Trophoblast cell (in vitro differentiated cells and primary cell): ENCODE data around the gene TOX2.

Experiments
- DNase-seq, 2 donors: peaks; one replicate each; pipeline ENCODE4 v3.0.0-alpha.2; 2016
- H2AFZ ChIP-seq: 2 replicates; pipeline ENCODE4 v1.6.1; 2013; ENCODE audit warnings: low read length, moderate library complexity, mild to moderate bottlenecking; ENCODE audit not compliant: insufficient read depth, poor library complexity
- H2AK5ac ChIP-seq: 2 replicates; pipeline ENCODE4 v1.6.1; 2013; ENCODE audit warnings: mild to moderate bottlenecking, low read length
- H2BK120ac ChIP-seq: 2 replicates; pipeline ENCODE4 v1.6.1; 2013; ENCODE audit warnings: low read length, mild to moderate bottlenecking, moderate library complexity; ENCODE audit not compliant: insufficient read depth, poor library complexity
- H2BK12ac ChIP-seq: 2 replicates; pipeline ENCODE4 v1.6.1; 2013; ENCODE audit warnings: mild to moderate bottlenecking, low read length, moderate library complexity
- H2BK5ac ChIP-seq: 2 replicates; pipeline ENCODE4 v1.6.1; 2013; ENCODE audit warnings: low read length, low read depth, moderate library complexity, mild to moderate bottlenecking; ENCODE audit not compliant: poor library complexity
- H3K14ac ChIP-seq: 2 replicates; pipeline ENCODE4 v1.6.1; 2013; ENCODE audit warnings: mild to moderate bottlenecking, low read length
- H3K18ac ChIP-seq: 2 replicates; pipeline ENCODE4 v1.6.1; 2013; ENCODE audit warnings: mild to moderate bottlenecking, low read length
- H3K23ac ChIP-seq: 2 replicates; pipeline ENCODE4 v1.6.1; 2013; ENCODE audit warnings: low read length
- H3K27ac ChIP-seq: 2 replicates; pipeline ENCODE4 v1.5.1; 2013; ENCODE audit warnings: low read depth, mild to moderate bottlenecking, inconsistent platforms, low read length, moderate library complexity
- H3K27me3 ChIP-seq: 2 replicates; pipeline ENCODE4 v1.6.1; 2013; ENCODE audit warnings: inconsistent platforms, mild to moderate bottlenecking, low read length, moderate library complexity; ENCODE audit not compliant: insufficient read depth
- H3K36me3 ChIP-seq, 2 experiments: 1 replicate in 1 of 2; 2 replicates in 1 of 2; pipeline ENCODE4 v1.6.1; 2013; ENCODE audit warnings: low read length in 2 of 2, mild to moderate bottlenecking in 2 of 2, moderate library complexity in 1 of 2; ENCODE audit not compliant: insufficient read depth in 2 of 2, control insufficient read depth in 1 of 2
- H3K4ac ChIP-seq: 2 replicates; pipeline ENCODE4 v1.6.1; 2013; ENCODE audit warnings: low read depth, mild to moderate bottlenecking, low read length, moderate library complexity
- H3K4me1 ChIP-seq, 2 experiments: 1 replicate in 1 of 2; 2 replicates in 1 of 2; pipeline ENCODE4 v1.6.1; 2013; ENCODE audit warnings: low read length in 2 of 2, mild to moderate bottlenecking in 2 of 2, moderate library complexity in 1 of 2; ENCODE audit not compliant: insufficient read depth in 2 of 2, control insufficient read depth in 1 of 2
- H3K4me2 ChIP-seq: 2 replicates; pipeline ENCODE4 v1.6.1; 2013; ENCODE audit warnings: inconsistent platforms, mild to moderate bottlenecking, low read length, moderate library complexity
- H3K4me3 ChIP-seq: 2 replicates; pipeline ENCODE4 v1.5.1; 2013; ENCODE audit warnings: mild to moderate bottlenecking, low read depth, low read length, inconsistent platforms
- H3K79me1 ChIP-seq: one replicate; pipeline ENCODE4 v1.6.1; 2013; ENCODE audit warnings: low read length
- H3K79me2 ChIP-seq: 2 replicates; pipeline ENCODE4 v1.6.1; 2013; ENCODE audit warnings: low read length, mild to moderate bottlenecking; ENCODE audit not compliant: control insufficient read depth, insufficient read depth, poor library complexity
- H3K9ac ChIP-seq: 2 replicates; pipeline ENCODE4 v1.6.1; 2013; ENCODE audit warnings: mild to moderate bottlenecking, low read length
- H3K9me3 ChIP-seq: 2 replicates; pipeline ENCODE4 v1.6.1; 2013; ENCODE audit warnings: low read depth, mild to moderate bottlenecking, control low read depth, inconsistent platforms, low read length; ENCODE audit not compliant: insufficient read depth
- H4K12ac ChIP-seq: 2 replicates; pipeline ENCODE4 v1.6.1; 2013; ENCODE audit warnings: low read depth, mild to moderate bottlenecking, low read length, moderate library complexity
- H4K8ac ChIP-seq: 2 replicates; pipeline ENCODE4 v1.6.1; 2013; ENCODE audit warnings: low read depth, mild to moderate bottlenecking, low read length, moderate library complexity
- H4K91ac ChIP-seq: one replicate; pipeline ENCODE4 v1.6.1; 2013; ENCODE audit warnings: low read depth, mild to moderate bottlenecking, low read length, moderate library complexity
- WGBS: extraction: QIAGEN DNeasy Blood & Tissue Kit; methylation state at CpG from one replicate; pipeline ENCODE4 v1.1.7; 2013; ENCODE audit warnings: missing lambda C conversion rate; ENCODE audit not compliant: insufficient read length, insufficient coverage; ENCODE audit errors: extremely low coverage; 5-methylcytosine and 5-hydroxymethylcytosine counted together

TOX2 gene

DNA sequence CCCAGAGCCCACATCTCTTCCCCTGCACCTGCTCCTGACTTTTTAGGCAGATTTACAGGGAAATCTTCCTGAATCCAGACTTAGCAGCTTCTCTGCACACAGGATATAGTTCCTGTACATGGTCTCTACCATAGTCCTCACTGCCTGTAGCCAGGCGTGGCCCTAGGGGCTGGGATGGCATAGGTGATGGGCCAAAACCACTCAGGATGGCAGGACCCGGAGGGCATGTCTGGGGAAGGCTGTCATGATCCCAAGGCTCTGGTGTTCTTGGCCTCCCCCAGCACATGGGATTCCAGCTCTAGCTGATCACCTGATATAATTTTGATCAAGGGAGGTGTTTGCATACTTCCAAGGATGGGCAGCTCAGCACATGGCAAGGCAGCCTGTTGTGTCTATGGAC lies 58.0 kb downstream of the TOX2 start:
- Histone ChIP-seq H4K8ac (no peak overlapping the region), H3K36me3 (no peaks in the 10 kb centered on the region), H4K91ac (no peak overlapping the region), H3K4me1 (no peaks in the 10 kb centered on the region), H2BK5ac (no peak overlapping the region), H3K4me3 (no peak overlapping the region), H3K18ac (no peak overlapping the region), H2AK5ac (no peak overlapping the region), H4K12ac (no peak overlapping the region), H2AFZ (no peak overlapping the region), H3K4me2 (no peak overlapping the region), H3K27ac (no peak overlapping the region), H3K14ac (no peak overlapping the region), H2BK12ac (no peak overlapping the region), H2BK120ac (no peak overlapping the region), H3K27me3 (no peaks in the 10 kb centered on the region), H3K9ac (no peak overlapping the region), H3K9me3 (peaks cover 3% of the 10 kb centered on the region), H3K4ac (no peak overlapping the region), H3K79me2 (no peaks in the 10 kb centered on the region), H3K23ac (no peak overlapping the region), H3K79me1 (no peaks in the 10 kb centered on the region)
- no peak for DNase-seq
- no CpG with 5 or more reads among the region's 2 CpGs for WGBS

DNA sequence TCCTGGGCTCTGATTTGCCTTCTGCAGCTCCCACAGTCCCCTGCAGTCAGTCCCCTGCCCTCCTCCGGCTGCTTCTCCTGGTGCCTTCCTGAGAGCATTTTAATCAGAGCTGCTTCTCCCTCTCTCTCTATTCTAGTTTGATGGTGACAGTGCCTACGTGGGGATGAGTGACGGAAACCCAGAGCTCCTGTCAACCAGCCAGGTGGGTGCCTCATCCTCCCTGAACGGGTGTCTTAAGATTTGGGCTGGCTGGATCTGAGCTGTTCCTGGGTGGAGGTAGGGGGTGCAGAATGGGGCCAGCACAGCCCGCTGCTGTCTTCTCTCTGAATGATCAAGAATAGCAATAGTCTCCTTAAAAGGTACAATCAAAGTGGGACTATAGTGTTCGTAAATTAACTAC lies 58.6 kb downstream of the TOX2 start:
- no peak overlapping the region for H4K8ac ChIP-seq
- no peak overlapping the region for H2BK12ac ChIP-seq
- no peak for DNase-seq
- H4K91ac ChIP-seq: no peak overlapping the region
- no peak overlapping the region for H4K12ac ChIP-seq
- no peak overlapping the region for H2AK5ac ChIP-seq
- no peak overlapping the region for H3K9ac ChIP-seq
- H3K4me3 ChIP-seq: no peak overlapping the region
- peaks cover 3% of the 10 kb centered on the region for H3K9me3 ChIP-seq
- no peaks in the 10 kb centered on the region for H3K27me3 ChIP-seq
- no peak overlapping the region for H2BK5ac ChIP-seq
- H3K14ac ChIP-seq: no peak overlapping the region
- H3K4me2 ChIP-seq: no peak overlapping the region
- H3K18ac ChIP-seq: no peak overlapping the region
- H3K36me3 ChIP-seq: no peaks in the 10 kb centered on the region
- H2AFZ ChIP-seq: no peak overlapping the region
- WGBS: no CpG with 5 or more reads among the region's 6 CpGs
- H3K27ac ChIP-seq: no peak overlapping the region
- no peaks in the 10 kb centered on the region for H3K79me2 ChIP-seq
- no peak overlapping the region for H2BK120ac ChIP-seq
- H3K4me1 ChIP-seq: no peaks in the 10 kb centered on the region
- no peak overlapping the region for H3K23ac ChIP-seq
- no peaks in the 10 kb centered on the region for H3K79me1 ChIP-seq
- no peak overlapping the region for H3K4ac ChIP-seq

DNA sequence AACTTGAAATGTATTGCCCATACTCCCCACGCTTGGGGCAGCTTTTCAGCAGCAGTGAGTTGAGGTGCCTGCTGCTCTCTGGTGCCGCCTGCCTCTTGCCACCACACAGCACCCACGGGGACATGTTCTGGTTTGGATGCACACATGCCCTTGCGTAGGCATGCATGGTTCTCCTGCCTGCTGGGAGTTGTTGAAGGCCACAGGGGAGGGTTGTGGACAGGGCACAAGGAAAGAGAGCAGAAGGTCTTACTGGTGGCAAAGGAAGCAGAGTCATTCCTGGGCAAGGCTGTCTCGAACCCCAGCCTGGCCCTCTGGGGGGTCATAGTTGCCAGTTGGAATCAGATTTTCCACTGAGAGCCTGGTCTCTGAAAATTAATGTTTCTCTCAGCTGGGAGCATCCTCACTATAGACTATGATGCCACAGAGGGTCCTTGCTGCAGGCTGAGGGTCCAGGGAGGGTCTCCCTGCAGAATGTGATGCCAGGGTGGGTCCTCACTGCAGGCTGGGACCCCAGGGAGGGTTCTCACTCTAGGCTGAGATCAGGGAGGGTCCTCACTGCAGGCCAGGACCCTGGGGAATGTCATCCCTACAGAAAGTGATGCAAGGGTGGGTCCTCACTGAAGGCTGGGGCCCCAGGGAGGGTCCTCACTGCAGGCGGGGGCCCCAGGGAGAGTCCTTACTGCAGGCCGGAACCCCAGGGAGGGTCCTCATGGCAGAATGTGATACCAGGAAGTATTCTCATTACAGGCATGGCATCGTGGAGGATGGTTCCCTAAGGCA lies 59.2 kb downstream of the TOX2 start:
- H4K12ac ChIP-seq: no peak overlapping the region
- no peak overlapping the region for H2BK120ac ChIP-seq
- no peak overlapping the region for H3K9ac ChIP-seq
- DNase-seq: no peak
- no peak overlapping the region for H3K27ac ChIP-seq
- no peak overlapping the region for H2BK12ac ChIP-seq
- WGBS: no CpG with 5 or more reads among the region's 8 CpGs
- no peaks in the 10 kb centered on the region for H3K27me3 ChIP-seq
- no peak overlapping the region for H3K23ac ChIP-seq
- no peaks in the 10 kb centered on the region for H3K79me2 ChIP-seq
- H3K36me3 ChIP-seq: no peaks in the 10 kb centered on the region
- H2BK5ac ChIP-seq: no peak overlapping the region
- peaks cover 3% of the 10 kb centered on the region for H3K9me3 ChIP-seq
- no peak overlapping the region for H3K4ac ChIP-seq
- H4K91ac ChIP-seq: no peak overlapping the region
- no peak overlapping the region for H2AFZ ChIP-seq
- no peak overlapping the region for H3K18ac ChIP-seq
- H3K4me2 ChIP-seq: no peak overlapping the region
- no peaks in the 10 kb centered on the region for H3K79me1 ChIP-seq
- H3K14ac ChIP-seq: no peak overlapping the region
- no peak overlapping the region for H3K4me3 ChIP-seq
- H4K8ac ChIP-seq: no peak overlapping the region
- no peaks in the 10 kb centered on the region for H3K4me1 ChIP-seq
- no peak overlapping the region for H2AK5ac ChIP-seq

DNA sequence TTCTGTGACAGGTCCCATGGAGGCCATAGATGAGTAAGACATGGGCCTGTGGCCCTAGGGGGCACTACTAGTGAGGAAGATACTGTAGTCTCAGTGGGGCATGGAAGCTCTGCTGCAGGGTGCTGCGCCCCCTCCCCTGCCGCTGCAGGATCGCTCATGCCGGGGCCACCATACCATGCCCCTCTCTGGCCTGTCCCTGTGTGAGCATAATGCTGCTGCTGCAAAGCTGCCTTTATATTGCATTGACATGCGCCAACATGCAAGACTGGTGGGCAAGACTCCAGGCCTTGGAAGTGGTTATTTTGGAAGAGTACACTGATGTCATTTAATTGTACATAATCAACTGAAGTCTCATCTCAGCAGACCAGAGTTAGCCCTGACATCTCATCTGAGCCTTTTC lies 60.0 kb downstream of the TOX2 start:
- WGBS: no CpG with 5 or more reads among the region's 5 CpGs

More for the DNA sequence above, 60.0 kb downstream of the TOX2 start:
- Histone ChIP-seq H4K8ac (no peak overlapping the region), H4K12ac (no peak overlapping the region), H3K14ac (no peak overlapping the region), H3K18ac (no peak overlapping the region), H3K79me2 (no peaks in the 10 kb centered on the region), H2AK5ac (no peak overlapping the region), H2BK120ac (no peak overlapping the region), H3K27ac (no peak overlapping the region), H4K91ac (no peak overlapping the region), H2BK12ac (no peak overlapping the region), H3K4ac (no peak overlapping the region), H3K23ac (no peak overlapping the region), H3K27me3 (no peaks in the 10 kb centered on the region), H2BK5ac (no peak overlapping the region), H3K36me3 (no peaks in the 10 kb centered on the region), H2AFZ (no peak overlapping the region), H3K79me1 (no peaks in the 10 kb centered on the region), H3K9me3 (no peaks in the 10 kb centered on the region), H3K4me1 (no peaks in the 10 kb centered on the region), H3K4me3 (no peak overlapping the region), H3K4me2 (no peak overlapping the region), H3K9ac (no peak overlapping the region)
- DNase-seq: no peak
